SU-DHL-6 (cell line): ENCODE data around the gene ATP6V1B1.

Experiments
- EZH2phosphoT487 ChIP-seq: fragments of 200-600 bp; sonication (generic), shearing (Covaris generic); conservative IDR thresholded peaks from 2 replicates; pipeline ENCODE4 v1.6.1; 2018; ENCODE audit warnings: mild to moderate bottlenecking, antibody characterized with exemption, low read length, moderate library complexity, mixed read lengths
- TF ChIP-seq, protein P1 (sequence below): fragments of 200-600 bp; sonication (generic); IDR thresholded peaks from one replicate; pipeline ENCODE4 v1.5.1; 2017; ENCODE audit warnings: antibody characterized with exemption, mild to moderate bottlenecking, low read length, moderate library complexity; ENCODE audit not compliant: insufficient read depth, poor library complexity, severe bottlenecking

DNA sequence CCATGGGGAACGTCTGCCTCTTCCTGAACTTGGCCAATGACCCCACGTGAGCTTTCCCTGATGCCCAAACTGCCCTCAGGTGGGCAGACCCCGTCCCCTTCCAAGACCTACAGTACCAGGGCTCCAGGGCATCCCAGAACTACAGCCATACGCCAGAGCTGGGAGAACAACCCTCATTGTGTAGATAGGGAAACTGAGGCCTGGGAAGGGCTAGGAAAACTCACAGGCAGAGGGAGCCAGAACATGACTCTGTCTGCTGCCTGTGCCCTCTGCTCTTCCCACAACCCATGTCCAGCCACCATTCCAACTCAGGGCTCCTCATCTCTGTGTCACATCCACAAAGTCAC, 25.9 kb downstream of the ATP6V1B1 start:
- TF ChIP-seq EZH2phosphoT487: no peak
- TF ChIP-seq, protein P1, sequence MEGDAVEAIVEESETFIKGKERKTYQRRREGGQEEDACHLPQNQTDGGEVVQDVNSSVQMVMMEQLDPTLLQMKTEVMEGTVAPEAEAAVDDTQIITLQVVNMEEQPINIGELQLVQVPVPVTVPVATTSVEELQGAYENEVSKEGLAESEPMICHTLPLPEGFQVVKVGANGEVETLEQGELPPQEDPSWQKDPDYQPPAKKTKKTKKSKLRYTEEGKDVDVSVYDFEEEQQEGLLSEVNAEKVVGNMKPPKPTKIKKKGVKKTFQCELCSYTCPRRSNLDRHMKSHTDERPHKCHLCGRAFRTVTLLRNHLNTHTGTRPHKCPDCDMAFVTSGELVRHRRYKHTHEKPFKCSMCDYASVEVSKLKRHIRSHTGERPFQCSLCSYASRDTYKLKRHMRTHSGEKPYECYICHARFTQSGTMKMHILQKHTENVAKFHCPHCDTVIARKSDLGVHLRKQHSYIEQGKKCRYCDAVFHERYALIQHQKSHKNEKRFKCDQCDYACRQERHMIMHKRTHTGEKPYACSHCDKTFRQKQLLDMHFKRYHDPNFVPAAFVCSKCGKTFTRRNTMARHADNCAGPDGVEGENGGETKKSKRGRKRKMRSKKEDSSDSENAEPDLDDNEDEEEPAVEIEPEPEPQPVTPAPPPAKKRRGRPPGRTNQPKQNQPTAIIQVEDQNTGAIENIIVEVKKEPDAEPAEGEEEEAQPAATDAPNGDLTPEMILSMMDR: no peak
